Activated CD8-positive, alpha-beta memory T cell treated with anti-CD3 and anti-CD28 coated beads, Interleukin-2, amount 10 ng/mL, durations not matched to agents 7 days and 5 days (primary cell): ENCODE results near the gene ADCK1. TPM values are rescaled to one million over a fixed set of nuclear protein-coding genes. Genes with fewer than 3 reads are reported as not detected.

Experiments
- ATAC-seq: fragments of 150-1000 bp; cut with Tn5 transposase; one replicate; pipeline ENCODE4 v1.10.0; 2021; ENCODE audit warnings: moderate library complexity
- CTCF ChIA-PET: fragments of 350-600 bp; sonication (Branson Sonifier 250); formaldehyde crosslinking; loops from one replicate; lab custom pipeline; 2021; ENCODE audit warnings: antibody characterized with exemption; lab: Charles Lee
- DNase-seq: peaks from one replicate; pipeline ENCODE4 v3.0.0-alpha.2; 2020
- H3K27ac Mint-ChIP-seq: one replicate; pipeline ENCODE4 v1.8.0; 2021; ENCODE audit warnings: mild to moderate bottlenecking, mixed read lengths
- H3K27me3 Mint-ChIP-seq: one replicate; pipeline ENCODE4 v1.8.0; 2021; ENCODE audit warnings: mixed read lengths
- H3K36me3 Mint-ChIP-seq: one replicate; pipeline ENCODE4 v1.8.0; 2021; ENCODE audit warnings: mild to moderate bottlenecking, mixed read lengths
- H3K4me1 Mint-ChIP-seq: one replicate; pipeline ENCODE4 v1.8.0; 2021; ENCODE audit warnings: mixed read lengths
- H3K4me3 Mint-ChIP-seq: one replicate; pipeline ENCODE4 v1.8.0; 2021; ENCODE audit warnings: mild to moderate bottlenecking, moderate library complexity, mixed read lengths
- H3K9me3 Mint-ChIP-seq: one replicate; pipeline ENCODE4 v1.8.0; 2022; ENCODE audit warnings: low read depth, mixed read lengths
- total RNA-seq, 2 experiments: library from RNA; stranded (reverse); gene quantifications; one replicate each; pipeline ENCODE4 v1.2.3, GENCODE V29; 2021

Gene ADCK1
- total RNA-seq, 2 experiments from 2014 or later: 2.5 to 3.5 TPM

DNA sequence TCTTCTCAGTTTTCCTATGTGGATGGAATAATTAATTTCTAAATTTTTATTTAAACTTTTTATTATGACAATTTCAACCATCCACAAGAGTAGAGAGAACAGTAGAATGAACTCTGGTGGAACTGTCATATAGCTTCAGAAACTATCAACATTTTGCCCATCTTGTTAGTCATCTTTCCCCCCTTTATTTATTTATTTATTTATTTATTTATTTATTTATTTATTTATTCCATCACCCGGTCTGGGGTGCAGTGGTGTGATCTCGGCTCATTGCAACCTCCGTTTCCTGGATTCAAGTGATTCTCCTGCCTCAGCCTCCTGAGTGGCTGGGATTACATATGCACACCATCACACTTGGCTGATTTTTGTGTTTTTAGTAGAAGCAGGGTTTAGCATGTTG lies 23.5 kb downstream of the ADCK1 start:
- no peaks in the 10 kb centered on the region for H3K36me3 Mint-ChIP-seq
- H3K27me3 Mint-ChIP-seq: no peaks in the 10 kb centered on the region
- no peak for DNase-seq
- H3K4me1 Mint-ChIP-seq: peaks cover 5% of the 10 kb centered on the region
- no peak overlapping the region for H3K27ac Mint-ChIP-seq
- no peaks in the 10 kb centered on the region for H3K9me3 Mint-ChIP-seq
- CTCF ChIA-PET: no interaction called here
- H3K4me3 Mint-ChIP-seq: no peak overlapping the region
- no peak for ATAC-seq

DNA sequence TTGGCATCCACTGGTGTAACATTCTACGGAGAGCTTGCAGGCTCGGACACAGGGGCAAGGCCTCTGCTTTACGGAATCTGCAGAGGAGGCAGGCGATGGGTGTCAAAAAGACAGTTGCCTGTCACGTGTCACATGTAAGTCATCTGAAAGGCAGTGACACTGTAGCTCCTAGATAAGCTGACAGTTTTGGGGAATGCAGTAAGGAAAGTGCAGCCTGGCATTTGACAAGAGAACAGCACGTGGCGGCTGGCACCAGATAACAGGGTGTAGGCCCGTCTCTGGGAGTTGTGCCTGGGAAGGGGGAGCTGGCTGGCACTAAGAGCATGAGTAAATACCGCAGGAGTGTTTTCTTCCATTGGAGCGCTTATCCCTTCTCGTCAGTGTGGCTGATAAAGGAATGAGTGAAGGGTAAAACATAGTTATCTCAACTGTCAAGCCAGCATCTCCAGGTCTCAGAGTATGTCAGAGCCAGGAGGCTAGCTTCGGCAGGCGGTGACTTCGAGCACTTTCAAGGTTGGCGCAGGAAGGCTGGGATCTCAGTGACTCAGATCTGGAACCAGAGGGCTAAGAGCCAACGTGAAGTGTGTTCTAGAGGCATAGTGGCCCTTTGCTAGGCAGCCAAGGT lies 26.1 kb downstream of the ADCK1 start:
- Mint-ChIP-seq H3K4me1 (peaks cover 5% of the 10 kb centered on the region), H3K27ac (no peak overlapping the region), H3K27me3 (no peaks in the 10 kb centered on the region), H3K9me3 (no peaks in the 10 kb centered on the region), H3K36me3 (no peaks in the 10 kb centered on the region), H3K4me3 (no peak overlapping the region)
- DNase-seq (no peak), ATAC-seq (no peak)
- CTCF ChIA-PET: interaction anchor here (1.2 kb wide), 1 partner anchor 9 kb away, joined by 3 read pairs; no protein-coding TSS in a partner anchor

DNA sequence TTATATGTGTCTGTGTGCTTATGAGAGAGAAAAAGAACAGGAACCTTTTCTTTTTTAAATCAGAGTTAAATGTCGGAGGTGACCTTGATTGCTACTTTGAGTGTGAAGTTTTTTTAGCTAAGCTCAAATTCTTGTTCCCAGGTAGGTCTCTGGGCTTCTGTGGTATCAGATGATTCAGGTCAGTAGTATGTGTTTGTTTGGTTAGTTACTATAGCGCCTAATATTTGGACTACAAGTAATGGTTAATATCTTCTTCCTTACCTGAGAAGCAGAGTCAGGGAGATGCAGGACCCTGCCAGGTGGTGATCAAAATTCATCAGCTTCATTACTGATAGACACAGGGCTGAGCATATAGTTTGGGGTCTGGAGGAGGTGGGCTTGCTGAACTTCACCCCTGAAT lies 30.8 kb downstream of the ADCK1 start:
- H3K4me1 Mint-ChIP-seq: no peaks in the 10 kb centered on the region
- H3K4me3 Mint-ChIP-seq: no peak overlapping the region
- no peaks in the 10 kb centered on the region for H3K9me3 Mint-ChIP-seq
- H3K36me3 Mint-ChIP-seq: no peaks in the 10 kb centered on the region
- no peak for ATAC-seq
- CTCF ChIA-PET: interaction anchor here (0.8 kb wide), 1 partner anchor 29 kb away, joined by 4 read pairs; no protein-coding TSS in a partner anchor
- no peak overlapping the region for H3K27ac Mint-ChIP-seq
- DNase-seq: no peak
- no peaks in the 10 kb centered on the region for H3K27me3 Mint-ChIP-seq

DNA sequence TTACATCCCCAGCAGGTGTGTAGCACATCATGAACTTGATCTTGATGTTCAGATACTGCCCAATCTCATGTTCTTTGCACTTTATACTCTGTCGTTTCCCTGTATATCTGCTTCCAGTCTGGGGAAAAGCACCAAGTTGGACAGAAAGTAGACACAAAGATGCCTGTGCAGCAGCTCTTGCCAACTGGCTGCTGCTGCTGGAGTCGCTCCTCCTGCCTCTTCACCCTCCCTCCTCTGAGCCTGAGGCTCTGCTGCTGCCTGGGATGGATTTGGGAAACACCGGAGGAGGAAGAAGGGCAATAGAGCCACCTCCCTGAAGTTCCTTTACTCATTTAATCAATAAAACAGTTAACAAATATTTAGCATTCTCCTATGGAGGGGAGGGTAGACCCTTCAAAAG lies 32.4 kb downstream of the ADCK1 start:
- DNase-seq (no peak), ATAC-seq (no peak)
- Mint-ChIP-seq H3K4me3 (no peak overlapping the region), H3K9me3 (no peaks in the 10 kb centered on the region), H3K36me3 (no peaks in the 10 kb centered on the region), H3K27me3 (no peaks in the 10 kb centered on the region), H3K27ac (no peak overlapping the region), H3K4me1 (no peaks in the 10 kb centered on the region)
- CTCF ChIA-PET: interaction anchor here (0.8 kb wide), 1 partner anchor 29 kb away, joined by 3 read pairs; no protein-coding TSS in a partner anchor

DNA sequence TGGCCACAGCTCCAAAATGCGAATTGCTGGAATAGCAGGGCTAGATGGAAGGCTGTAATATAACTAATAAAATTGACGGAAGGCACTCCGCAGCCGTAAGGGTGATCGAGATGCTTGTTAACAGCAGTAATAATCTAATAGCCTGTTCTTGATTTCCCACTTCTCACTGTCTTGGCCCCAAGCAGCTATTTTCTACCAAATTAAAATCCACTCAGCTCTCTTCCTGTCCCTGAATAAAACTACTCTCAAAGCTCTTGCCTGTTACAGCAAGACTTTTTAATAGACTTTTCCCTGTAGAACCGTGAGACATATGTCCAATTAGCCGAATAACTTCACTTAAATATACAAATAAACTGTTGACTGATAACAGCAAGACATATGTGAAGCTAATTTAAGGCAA lies 38.0 kb downstream of the ADCK1 start:
- no peaks in the 10 kb centered on the region for H3K27me3 Mint-ChIP-seq
- H3K4me1 Mint-ChIP-seq: no peaks in the 10 kb centered on the region
- H3K36me3 Mint-ChIP-seq: no peaks in the 10 kb centered on the region
- ATAC-seq (no peak), DNase-seq (no peak)
- no peak overlapping the region for H3K4me3 Mint-ChIP-seq
- CTCF ChIA-PET: interaction anchor here (3.3 kb wide), 1 partner anchor 24 kb away, joined by 9 read pairs; no protein-coding TSS in a partner anchor
- H3K9me3 Mint-ChIP-seq: no peaks in the 10 kb centered on the region
- H3K27ac Mint-ChIP-seq: no peak overlapping the region

DNA sequence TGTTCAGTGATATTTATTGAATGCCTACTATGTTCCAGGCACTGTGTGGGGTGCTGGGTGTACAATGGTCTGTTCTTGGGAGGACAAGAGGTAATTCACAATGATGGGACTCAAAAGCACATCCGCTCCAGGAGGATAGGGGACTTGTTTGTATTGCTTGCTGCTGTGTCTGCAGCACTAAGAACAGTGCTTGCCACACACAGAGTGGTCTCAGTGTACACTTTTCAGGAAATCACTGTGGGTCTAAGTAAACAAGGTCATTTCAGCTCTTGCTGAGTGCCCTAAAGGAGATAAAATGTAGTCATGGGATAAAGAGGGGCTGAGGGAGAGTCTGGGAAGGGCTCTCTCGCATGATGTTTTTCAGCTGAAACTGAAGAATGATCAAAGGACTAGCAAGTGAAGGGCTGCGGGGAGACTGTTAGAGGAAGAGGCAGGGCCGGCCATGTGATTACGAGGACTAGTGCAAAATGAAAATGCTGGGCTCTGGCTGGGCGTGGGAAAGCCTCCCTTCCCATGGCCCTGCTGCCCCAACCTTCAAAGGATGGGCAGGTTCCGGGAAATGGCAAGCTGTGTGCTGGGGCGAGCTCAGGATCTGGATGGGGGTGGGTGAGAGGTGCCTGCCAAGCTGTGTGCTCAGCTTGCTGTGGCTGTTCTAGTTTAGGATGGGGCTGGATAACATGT lies 39.1 kb downstream of the ADCK1 start:
- H3K27ac Mint-ChIP-seq: no peak overlapping the region
- no peak overlapping the region for H3K4me3 Mint-ChIP-seq
- CTCF ChIA-PET: interaction anchor here (3.3 kb wide), 1 partner anchor 23 kb away, joined by 9 read pairs; no protein-coding TSS in a partner anchor

DNA sequence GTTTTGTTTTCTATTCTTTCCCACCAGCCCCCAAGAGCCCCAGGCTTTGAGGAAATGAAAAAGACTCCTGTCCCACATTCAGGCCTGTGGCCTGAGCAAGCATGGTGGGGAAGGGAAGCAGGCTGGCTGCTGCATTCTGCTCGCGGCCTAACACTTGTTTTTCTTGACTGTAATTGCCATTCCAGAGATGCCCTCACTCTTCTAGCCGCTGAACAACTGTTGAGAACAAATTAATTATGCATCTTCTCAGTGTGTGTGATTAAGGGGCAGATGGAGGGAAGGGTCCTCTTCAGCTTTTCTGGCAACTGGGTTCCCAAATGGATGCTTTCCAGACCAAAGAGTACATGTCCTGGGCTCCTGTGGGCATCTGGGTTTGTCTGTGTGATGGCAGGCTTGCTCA lies 43.3 kb downstream of the ADCK1 start:
- DNase-seq (no peak), ATAC-seq (no peak)
- H3K4me1 Mint-ChIP-seq: no peaks in the 10 kb centered on the region
- H3K4me3 Mint-ChIP-seq: no peak overlapping the region
- no peaks in the 10 kb centered on the region for H3K27me3 Mint-ChIP-seq
- no peak overlapping the region for H3K27ac Mint-ChIP-seq
- CTCF ChIA-PET: no interaction called here
- no peaks in the 10 kb centered on the region for H3K9me3 Mint-ChIP-seq
- H3K36me3 Mint-ChIP-seq: no peaks in the 10 kb centered on the region

More for the DNA sequence above, 39.1 kb downstream of the ADCK1 start:
- H3K9me3 Mint-ChIP-seq: no peaks in the 10 kb centered on the region
- no peaks in the 10 kb centered on the region for H3K27me3 Mint-ChIP-seq
- DNase-seq (no peak), ATAC-seq (no peak)
- no peaks in the 10 kb centered on the region for H3K36me3 Mint-ChIP-seq
- H3K4me1 Mint-ChIP-seq: no peaks in the 10 kb centered on the region

DNA sequence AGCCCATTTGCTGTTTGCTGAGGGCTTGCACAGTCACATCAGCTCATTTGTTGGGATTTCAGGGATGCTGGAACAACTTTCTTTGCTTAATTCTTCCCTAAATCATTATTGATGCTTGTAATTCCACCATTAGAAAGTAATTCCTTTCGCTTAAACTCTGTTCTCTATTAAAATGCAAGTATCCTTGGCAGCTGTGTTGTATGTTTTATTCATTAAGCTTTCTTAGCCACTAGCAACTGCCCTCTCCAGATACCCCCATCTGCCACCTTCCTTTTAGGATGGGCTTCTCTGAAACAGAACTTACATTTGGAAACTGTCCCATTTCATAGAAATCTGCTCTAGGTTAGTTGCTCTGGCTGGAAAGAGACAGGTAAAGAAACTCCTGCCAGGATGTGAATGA lies 43.7 kb downstream of the ADCK1 start:
- CTCF ChIA-PET: no interaction called here
- H3K9me3 Mint-ChIP-seq: no peaks in the 10 kb centered on the region
- H3K27ac Mint-ChIP-seq: no peak overlapping the region
- no peaks in the 10 kb centered on the region for H3K36me3 Mint-ChIP-seq
- ATAC-seq: no peak
- no peaks in the 10 kb centered on the region for H3K27me3 Mint-ChIP-seq
- DNase-seq: no peak
- H3K4me3 Mint-ChIP-seq: no peak overlapping the region
- no peaks in the 10 kb centered on the region for H3K4me1 Mint-ChIP-seq

DNA sequence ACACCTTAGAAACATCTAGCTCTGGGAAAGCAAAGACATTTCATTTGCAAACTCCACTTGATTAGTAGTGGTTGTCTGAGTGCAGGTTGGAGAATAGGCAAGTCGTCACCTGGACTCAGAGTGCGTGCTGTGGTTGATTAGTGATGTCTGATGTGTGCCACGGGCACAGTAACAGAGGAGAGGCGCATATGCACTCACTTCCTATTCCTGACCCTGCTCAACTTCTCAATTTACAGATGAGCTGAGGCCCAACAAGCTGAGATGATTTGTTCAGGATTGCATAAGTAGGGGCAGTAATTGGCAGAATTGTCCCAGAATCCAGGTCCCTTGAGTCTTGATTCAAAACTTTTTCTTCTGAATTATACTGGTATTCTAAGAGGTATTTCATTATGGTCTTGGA lies 44.9 kb downstream of the ADCK1 start:
- DNase-seq: no peak
- no peak for ATAC-seq
- no peaks in the 10 kb centered on the region for H3K4me1 Mint-ChIP-seq
- CTCF ChIA-PET: interaction anchor here (1.4 kb wide), 1 partner anchor 17 kb away, joined by 4 read pairs; no protein-coding TSS in a partner anchor
- H3K36me3 Mint-ChIP-seq: no peaks in the 10 kb centered on the region
- H3K9me3 Mint-ChIP-seq: no peaks in the 10 kb centered on the region
- H3K27me3 Mint-ChIP-seq: no peaks in the 10 kb centered on the region
- H3K27ac Mint-ChIP-seq: no peak overlapping the region
- no peak overlapping the region for H3K4me3 Mint-ChIP-seq

DNA sequence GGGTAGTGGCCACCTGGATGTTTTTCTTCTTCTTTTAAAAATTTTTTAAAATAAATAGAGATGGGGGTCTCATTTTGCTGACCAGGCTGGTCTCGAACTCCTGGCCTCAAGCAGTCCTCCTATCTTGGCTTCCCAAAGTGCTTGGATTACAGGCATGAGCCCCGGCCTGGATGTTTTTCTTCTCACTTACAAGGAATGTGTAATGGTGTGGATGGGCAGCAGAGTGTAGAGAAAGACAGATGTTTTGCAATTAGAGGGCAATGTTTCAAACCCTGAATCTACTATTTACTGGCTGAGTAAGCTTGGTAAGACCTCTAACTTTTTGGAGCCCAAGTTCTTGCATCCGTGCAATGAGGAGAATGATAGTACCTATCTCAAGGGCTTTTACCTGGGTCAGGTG lies 48.1 kb downstream of the ADCK1 start:
- Mint-ChIP-seq H3K27ac (no peak overlapping the region), H3K4me1 (no peaks in the 10 kb centered on the region), H3K27me3 (no peaks in the 10 kb centered on the region), H3K9me3 (no peaks in the 10 kb centered on the region), H3K4me3 (no peak overlapping the region), H3K36me3 (peaks cover 2% of the 10 kb centered on the region)
- CTCF ChIA-PET: interaction anchor here (1.5 kb wide), 1 partner anchor 14 kb away, joined by 3 read pairs; no protein-coding TSS in a partner anchor
- ATAC-seq (no peak), DNase-seq (no peak)

DNA sequence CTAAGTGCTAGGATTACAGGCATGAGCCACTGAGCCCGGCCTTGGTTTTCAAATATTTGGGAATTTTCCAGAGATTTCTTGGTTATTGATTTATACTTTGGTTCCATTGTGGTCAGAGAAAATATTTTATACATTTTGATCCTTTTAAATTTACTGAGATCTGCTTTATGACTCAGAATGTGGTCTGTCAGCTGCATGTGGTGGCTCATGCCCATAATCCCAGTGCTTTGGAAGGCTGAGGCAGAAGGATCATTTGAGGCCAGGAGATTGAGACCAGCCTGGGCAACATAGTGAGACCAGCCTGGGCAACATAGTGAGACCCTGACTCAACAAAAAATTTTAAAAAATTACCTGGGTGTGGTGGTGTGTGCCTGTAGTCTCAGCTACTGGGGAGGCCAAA lies 49.8 kb downstream of the ADCK1 start:
- no peak overlapping the region for H3K27ac Mint-ChIP-seq
- CTCF ChIA-PET: interaction anchor here (2.0 kb wide), 1 partner anchor 12 kb away, joined by 5 read pairs; no protein-coding TSS in a partner anchor

DNA sequence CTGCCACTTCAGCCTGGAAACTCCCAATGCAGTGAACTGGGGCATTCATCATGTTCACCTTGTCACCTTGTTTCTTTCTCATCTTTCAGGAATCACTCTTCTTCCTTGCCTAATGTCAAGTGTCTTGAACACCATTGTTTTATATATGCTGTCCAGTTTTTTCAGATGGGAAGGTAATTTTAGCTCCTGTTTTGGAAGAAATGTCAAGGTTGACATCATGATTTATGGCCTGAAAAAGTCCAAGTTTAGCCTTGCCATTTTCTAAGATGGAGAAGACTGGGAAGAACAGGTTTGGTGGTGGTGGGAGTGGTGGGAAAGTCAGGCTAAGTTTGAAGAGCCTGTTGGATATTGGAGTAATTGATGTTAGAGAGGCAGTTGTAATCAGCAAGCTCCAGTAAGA lies 54.0 kb downstream of the ADCK1 start:
- no peak overlapping the region for H3K4me3 Mint-ChIP-seq
- ATAC-seq: no peak
- DNase-seq: no peak
- peaks cover 2% of the 10 kb centered on the region for H3K36me3 Mint-ChIP-seq
- H3K9me3 Mint-ChIP-seq: no peaks in the 10 kb centered on the region
- H3K27me3 Mint-ChIP-seq: no peaks in the 10 kb centered on the region
- H3K27ac Mint-ChIP-seq: no peak overlapping the region
- no peaks in the 10 kb centered on the region for H3K4me1 Mint-ChIP-seq
- CTCF ChIA-PET: interaction anchor here (1.2 kb wide), 1 partner anchor 8 kb away, joined by 3 read pairs; no protein-coding TSS in a partner anchor

More for the DNA sequence above, 49.8 kb downstream of the ADCK1 start:
- Mint-ChIP-seq H3K9me3 (no peaks in the 10 kb centered on the region), H3K27me3 (no peaks in the 10 kb centered on the region), H3K4me3 (no peak overlapping the region), H3K36me3 (peaks cover 2% of the 10 kb centered on the region), H3K4me1 (no peaks in the 10 kb centered on the region)
- ATAC-seq: no peak
- DNase-seq: no peak

DNA sequence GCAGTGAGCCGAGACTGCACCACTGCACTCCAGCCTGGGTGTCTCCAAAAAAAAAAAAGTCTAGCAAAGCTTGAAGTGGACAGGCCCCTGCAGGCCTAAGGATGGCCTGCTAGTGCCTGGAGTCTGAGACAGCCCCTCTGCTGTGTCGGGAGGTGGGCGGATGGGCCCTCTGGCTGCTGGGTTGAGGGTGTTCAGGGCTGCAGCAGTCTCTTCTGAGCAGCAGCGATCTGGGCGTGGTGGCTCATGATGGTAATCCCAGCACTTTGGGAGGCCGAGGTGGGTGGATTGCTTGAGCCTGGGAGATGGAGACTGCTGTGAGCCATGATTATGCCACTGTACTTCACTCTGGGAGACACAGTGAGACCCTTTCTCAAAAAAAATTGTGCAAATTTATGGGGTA lies 57.0 kb downstream of the ADCK1 start:
- ATAC-seq: no peak
- no peak for DNase-seq
- H3K36me3 Mint-ChIP-seq: no peaks in the 10 kb centered on the region
- H3K27me3 Mint-ChIP-seq: no peaks in the 10 kb centered on the region
- CTCF ChIA-PET: interaction anchor here (1.2 kb wide), 1 partner anchor 16 kb away, joined by 3 read pairs; no protein-coding TSS in a partner anchor
- no peak overlapping the region for H3K27ac Mint-ChIP-seq
- H3K4me1 Mint-ChIP-seq: no peaks in the 10 kb centered on the region
- H3K4me3 Mint-ChIP-seq: no peak overlapping the region
- no peaks in the 10 kb centered on the region for H3K9me3 Mint-ChIP-seq
